Neural cell (in vitro differentiated cells): ENCODE results near the gene OR10G8. TPM values are rescaled to one million over a fixed set of nuclear protein-coding genes. Genes with fewer than 3 reads are reported as not detected.

Experiments
- H2AFZ ChIP-seq: fragments of 200-600, 300-800 bp; sonication (generic), shearing (Covaris generic); 2 replicates; pipeline ENCODE4 v1.6.0; 2014; ENCODE audit warnings: low read depth, mild to moderate bottlenecking, antibody characterized with exemption, low read length, moderate library complexity
- H3F3A ChIP-seq: fragments of 200-600 bp; shearing (Covaris generic); 2 replicates; pipeline ENCODE4 v1.6.1; 2016; ENCODE audit warnings: mild to moderate bottlenecking, moderate library complexity, mixed read lengths, antibody characterized with exemption, low read length; ENCODE audit not compliant: insufficient read depth, poor library complexity, severe bottlenecking
- H3K27ac ChIP-seq: fragments of 200-600, 300-800 bp; sonication (generic), shearing (Covaris generic); 2 replicates; pipeline ENCODE4 v1.5.1; 2014; ENCODE audit warnings: mild to moderate bottlenecking, low read length, moderate library complexity
- H3K27me3 ChIP-seq: fragments of 300-800, 200-600 bp; sonication (generic), shearing (Covaris generic); 2 replicates; pipeline ENCODE4 v1.6.0; 2014; ENCODE audit warnings: mild to moderate bottlenecking, low read depth, low read length, moderate library complexity; ENCODE audit not compliant: insufficient read depth
- H3K36me3 ChIP-seq: fragments of 300-800, 200-600 bp; sonication (generic), shearing (Covaris generic); 2 replicates; pipeline ENCODE4 v1.5.1; 2014; ENCODE audit warnings: mild to moderate bottlenecking, antibody characterized with exemption, low read length, moderate library complexity; ENCODE audit not compliant: insufficient read depth
- H3K4me2 ChIP-seq: fragments of 300-800, 200-600 bp; sonication (generic), shearing (Covaris generic); 2 replicates; pipeline ENCODE4 v1.6.0; 2014; ENCODE audit warnings: mild to moderate bottlenecking, low read length
- H3K4me3 ChIP-seq: fragments of 300-800, 200-600 bp; sonication (generic), shearing (Covaris generic); 2 replicates; pipeline ENCODE4 v1.5.1; 2014; ENCODE audit warnings: mild to moderate bottlenecking, low read length, moderate library complexity
- H3K79me2 ChIP-seq: fragments of 200-600 bp; shearing (Covaris generic); replicated peaks from 2 replicates; pipeline ENCODE4 v1.6.0; 2014; ENCODE audit warnings: mild to moderate bottlenecking, low read length, moderate library complexity; ENCODE audit not compliant: insufficient read depth
- H3K9ac ChIP-seq: fragments of 300-800, 200-600 bp; sonication (generic), shearing (Covaris generic); 2 replicates; pipeline ENCODE4 v1.6.1; 2016; ENCODE audit warnings: mild to moderate bottlenecking, low read length, mixed read lengths
- H3K9me2 ChIP-seq: fragments of 200-600 bp; shearing (Covaris generic); 2 replicates; pipeline ENCODE4 v1.6.1; 2016; ENCODE audit warnings: mild to moderate bottlenecking, low read length, mixed read lengths; ENCODE audit not compliant: insufficient read depth
- H3K9me3 ChIP-seq: fragments of 200-600, 300-800 bp; sonication (generic), shearing (Covaris generic); 2 replicates; pipeline ENCODE4 v1.6.1; 2016; ENCODE audit warnings: mild to moderate bottlenecking, mixed run types, low read length, moderate library complexity, mixed read lengths
- H4K20me1 ChIP-seq: fragments of 200-600 bp; shearing (Covaris generic); 2 replicates; pipeline ENCODE4 v1.6.1; 2016; ENCODE audit warnings: mild to moderate bottlenecking, mixed run types; ENCODE audit not compliant: insufficient read depth
- CTCF ChIP-seq: fragments of 450-650 bp; IDR thresholded peaks from 2 replicates; pipeline ENCODE4 v1.5.1; 2014; ENCODE audit warnings: antibody characterized with exemption, mild to moderate bottlenecking, moderate library complexity; ENCODE audit not compliant: poor library complexity, severe bottlenecking
- EP300 ChIP-seq: fragments of 450-650 bp; conservative IDR thresholded peaks from 2 replicates; pipeline ENCODE4 v1.6.1; 2014; ENCODE audit warnings: antibody characterized with exemption, mild to moderate bottlenecking, moderate library complexity; ENCODE audit not compliant: poor library complexity, severe bottlenecking
- EZH2 ChIP-seq: fragments of 200-600, 300-800 bp; shearing (Covaris generic), sonication (generic); IDR thresholded peaks from 2 replicates; pipeline ENCODE4 v1.6.1; 2014; ENCODE audit warnings: antibody characterized with exemption, low read length, borderline replicate concordance, mild to moderate bottlenecking; ENCODE audit not compliant: insufficient read depth, poor library complexity, severe bottlenecking
- MXI1 ChIP-seq: fragments of 450-650 bp; conservative IDR thresholded peaks from 2 replicates; pipeline ENCODE4 v1.6.1; 2014; ENCODE audit warnings: antibody characterized with exemption, mild to moderate bottlenecking; ENCODE audit not compliant: poor library complexity, severe bottlenecking
- POLR2AphosphoS5 ChIP-seq: IDR thresholded peaks from 2 replicates; pipeline ENCODE4 v1.6.1; 2012
- REST ChIP-seq: IDR thresholded peaks from 2 replicates; pipeline ENCODE4 v1.6.1; 2012; ENCODE audit warnings: borderline replicate concordance
- SMC3 ChIP-seq: fragments of 450-650 bp; conservative IDR thresholded peaks from 2 replicates; pipeline ENCODE4 v1.6.1; 2014; ENCODE audit warnings: antibody characterized with exemption, mild to moderate bottlenecking, moderate library complexity; ENCODE audit not compliant: poor library complexity
- polyA plus RNA-seq: library from polyadenylated mRNA; depleted of rRNA; stranded (reverse); fragments of >200 nt; gene quantifications from 2 replicates; pipeline ENCODE4 v1.2.3, GENCODE V29; 2014

OR10G8 gene
- polyA plus RNA-seq, 1 donor from 2014 or later = not detected

GRCh38 chr11:124078591-124078990 is 52.0 kb downstream of the OR10G8 start:
- H3K27me3 ChIP-seq = no peaks in the 10 kb centered on the region

GRCh38 chr11:124079631-124080326 is 53.2 kb downstream of the OR10G8 start:
- Histone ChIP-seq H4K20me1 (no peaks in the 10 kb centered on the region), H3K27ac (no peak overlapping the region), H3F3A (no peaks in the 10 kb centered on the region), H3K9me2 (no peaks in the 10 kb centered on the region), H3K4me3 (no peak overlapping the region), H3K27me3 (no peaks in the 10 kb centered on the region), H2AFZ (no peak overlapping the region), H3K36me3 (no peaks in the 10 kb centered on the region), H3K79me2 (no peaks in the 10 kb centered on the region), H3K9ac (no peak overlapping the region), H3K9me3 (no peaks in the 10 kb centered on the region), H3K4me2 (no peak overlapping the region)
- no peak for TF ChIP-seq MXI1
- no peak for TF ChIP-seq CTCF
- no peak for TF ChIP-seq POLR2AphosphoS5
- no peak for TF ChIP-seq EP300
- no peak for TF ChIP-seq SMC3
- no peak for TF ChIP-seq REST

More at GRCh38 chr11:124078591-124078990, 52.0 kb downstream of the OR10G8 start:
- TF ChIP-seq EZH2 = no peak
- no peak for TF ChIP-seq POLR2AphosphoS5
- no peak for TF ChIP-seq EP300
- no peak for TF ChIP-seq CTCF
- no peak for TF ChIP-seq REST
- no peak for TF ChIP-seq MXI1
- no peak for TF ChIP-seq SMC3
- no peak overlapping the region for H3K4me3 ChIP-seq
- no peak overlapping the region for H3K4me2 ChIP-seq
- H3K9ac ChIP-seq = no peak overlapping the region
- no peaks in the 10 kb centered on the region for H3F3A ChIP-seq
- H2AFZ ChIP-seq = no peak overlapping the region
- no peaks in the 10 kb centered on the region for H3K9me3 ChIP-seq
- H4K20me1 ChIP-seq = no peaks in the 10 kb centered on the region
- no peaks in the 10 kb centered on the region for H3K79me2 ChIP-seq
- H3K9me2 ChIP-seq = no peaks in the 10 kb centered on the region
- H3K36me3 ChIP-seq = no peaks in the 10 kb centered on the region
- H3K27ac ChIP-seq = no peak overlapping the region
